CD4-positive, alpha-beta T cell treated with Interleukin-17A for 4 hours (primary cell): ENCODE measurements around the gene CHAF1B.
A peak's percentile ranks its signal among the peaks of the same experiment; 100 is the strongest.
"Not testable (repeated sequence)": the region's sequence is repeated elsewhere in the genome, so short reads cannot be mapped to it uniquely, and the experiment has no call there.

ENCODE experiments used
- DNase-seq: peaks from one replicate; pipeline ENCODE4 v3.0.0-alpha.2; 2020; ENCODE audit warnings: mixed read lengths

The CHAF1B gene

DNA sequence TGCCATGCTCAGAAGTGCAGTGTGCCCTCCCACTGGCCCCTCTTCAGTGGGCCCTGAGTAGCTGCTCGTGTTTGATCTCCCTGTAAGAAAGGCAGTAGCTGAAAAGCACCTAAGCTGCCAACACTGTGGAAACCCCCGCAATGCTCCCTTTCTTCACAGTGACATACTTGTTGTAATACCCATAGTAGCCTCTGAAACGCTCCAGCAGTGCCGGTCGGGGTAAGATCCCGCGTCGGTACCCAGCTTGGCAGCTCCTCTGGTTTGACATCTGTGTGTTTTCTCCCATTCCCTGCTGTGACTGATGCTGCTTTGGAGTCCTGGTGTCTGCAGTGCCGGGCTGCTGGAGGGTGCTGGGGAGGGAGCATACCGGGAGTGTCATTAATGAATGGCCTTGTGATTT is 3.6 kb downstream of the CHAF1B start:
- DNase-seq: no peak

DNA sequence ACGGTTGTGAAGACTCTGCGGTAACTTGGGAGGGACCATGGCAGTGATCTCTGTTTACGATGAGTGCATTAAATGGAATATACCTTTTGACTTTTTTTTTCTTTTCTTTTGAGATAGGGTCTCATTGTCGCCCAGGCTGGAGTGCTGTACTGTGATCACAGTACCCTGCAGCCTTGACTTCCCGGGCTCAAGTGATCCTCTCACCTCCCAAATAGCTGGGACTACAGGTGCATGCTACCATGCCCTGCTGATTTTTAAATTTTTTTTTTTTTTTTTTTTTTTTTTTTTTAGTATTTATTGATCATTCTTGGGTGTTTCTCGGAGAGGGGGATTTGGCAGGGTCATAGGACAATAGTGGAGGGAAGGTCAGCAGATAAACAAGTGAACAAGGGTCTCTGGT is 6.5 kb downstream of the CHAF1B start:
- DNase-seq: not testable (repeated sequence)

DNA sequence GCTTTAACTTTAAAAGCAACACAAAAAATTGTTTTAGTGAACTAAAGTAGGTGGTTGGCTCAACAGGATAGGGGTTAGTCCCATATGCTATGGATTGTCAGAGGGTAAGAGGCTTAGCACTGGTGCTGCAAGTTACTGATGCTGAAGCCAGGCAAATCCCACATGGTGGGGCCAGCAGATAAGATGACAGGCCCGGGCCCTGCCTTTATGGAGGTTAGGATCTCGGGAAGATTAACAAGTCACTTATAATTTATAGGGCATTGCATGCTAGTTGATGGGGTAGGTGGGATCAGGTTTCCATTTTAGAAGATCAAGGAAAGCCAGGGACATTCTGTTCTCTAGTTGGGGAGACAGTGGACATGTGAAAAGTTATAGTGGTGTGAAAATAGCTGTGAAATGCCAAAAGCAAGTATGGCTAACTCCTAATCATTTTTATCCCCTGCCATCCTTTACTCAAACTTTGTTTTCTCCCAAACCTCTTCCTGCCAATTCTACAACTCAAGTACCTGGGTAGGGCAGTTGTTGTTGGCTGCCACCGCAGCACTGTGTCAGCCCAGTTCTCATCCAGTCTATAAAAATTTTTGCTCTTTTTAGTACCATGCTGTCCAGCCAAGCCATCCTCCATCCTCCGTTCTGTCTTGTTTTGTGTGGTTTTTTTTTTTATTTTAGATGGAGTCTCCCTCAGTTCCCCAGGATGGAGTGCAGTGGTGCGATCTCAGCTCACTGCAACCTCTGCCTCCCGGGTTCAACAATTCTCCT is 10.3 kb downstream of the CHAF1B start:
- DNase-seq: no peak

DNA sequence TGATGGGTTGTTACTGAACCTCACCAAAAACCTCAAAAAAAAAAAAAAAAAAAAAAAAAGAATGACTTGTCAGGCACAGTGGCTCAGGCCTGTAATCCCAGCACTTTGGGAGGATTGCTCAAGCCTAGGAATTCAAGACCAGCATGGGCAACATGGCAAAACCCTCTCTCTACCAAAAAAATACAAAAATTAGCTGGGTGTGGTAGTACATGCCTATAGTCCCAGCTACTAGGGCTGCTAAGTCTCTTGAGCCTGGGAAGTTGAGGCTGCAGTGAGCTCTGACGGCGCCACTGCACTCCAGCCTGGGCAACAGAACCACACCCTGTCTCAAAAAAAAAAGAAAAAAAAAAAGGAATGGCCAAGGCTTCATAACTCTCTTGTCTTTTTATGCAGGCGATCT is 11.1 kb downstream of the CHAF1B start:
- DNase-seq: no peak

DNA sequence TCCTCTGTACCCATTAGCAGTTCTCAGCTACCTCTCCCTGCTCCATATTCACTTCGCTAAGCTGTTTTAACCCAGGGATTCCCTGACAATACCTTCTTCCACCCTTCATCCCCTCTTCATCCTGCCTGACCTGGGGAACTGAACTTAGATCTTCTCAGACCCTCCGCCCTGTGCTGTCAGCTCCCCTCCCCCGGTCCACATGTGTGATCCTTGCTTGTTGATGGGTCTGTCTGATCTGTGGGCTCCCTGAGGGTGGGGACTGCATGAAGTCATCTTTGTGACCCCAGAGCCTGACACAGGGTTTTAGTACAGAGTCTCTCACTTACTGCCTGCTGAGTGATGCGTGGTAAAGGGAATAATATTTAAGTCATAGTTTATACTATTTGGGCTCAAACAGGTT is 11.8 kb downstream of the CHAF1B start:
- no peak for DNase-seq

DNA sequence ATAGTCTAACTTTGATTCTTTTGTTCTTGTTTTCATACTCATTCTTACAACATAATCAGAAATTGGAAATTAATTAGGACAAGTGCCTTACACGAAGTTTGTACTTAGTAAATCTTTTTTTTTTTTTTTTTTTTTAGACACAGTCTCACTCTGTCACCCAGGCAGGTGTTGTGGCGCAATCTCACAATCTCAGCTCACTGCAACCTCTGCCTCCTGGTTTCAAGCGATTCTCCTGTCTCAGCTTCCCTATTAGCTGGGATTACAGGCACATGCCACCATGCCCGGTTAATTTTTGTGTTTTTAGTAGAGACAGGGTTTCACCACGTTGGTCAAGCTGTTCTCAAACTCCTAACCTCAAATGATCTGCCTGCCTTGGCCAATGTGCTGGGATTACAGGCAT is 12.4 kb downstream of the CHAF1B start:
- no peak for DNase-seq

DNA sequence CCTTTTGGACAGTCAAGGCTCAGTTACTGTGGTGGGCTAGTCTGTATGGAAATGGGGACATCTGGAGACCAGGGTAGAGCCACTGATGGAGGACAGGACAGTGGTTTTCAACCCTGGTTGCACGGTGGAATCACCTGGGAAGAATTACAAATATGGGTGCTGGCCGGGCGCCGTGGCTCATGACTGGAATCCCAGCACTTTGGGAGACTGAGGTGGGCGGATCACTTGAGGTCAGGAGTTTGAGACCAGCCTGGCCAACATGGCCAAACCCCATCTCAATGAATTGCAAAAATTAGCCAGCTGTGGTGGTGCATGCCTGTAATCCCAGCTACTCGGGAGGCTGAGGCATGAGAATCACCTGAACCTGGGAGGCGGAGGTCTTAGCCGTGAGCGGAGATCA is 14.5 kb downstream of the CHAF1B start:
- DNase-seq: not testable (repeated sequence)

DNA sequence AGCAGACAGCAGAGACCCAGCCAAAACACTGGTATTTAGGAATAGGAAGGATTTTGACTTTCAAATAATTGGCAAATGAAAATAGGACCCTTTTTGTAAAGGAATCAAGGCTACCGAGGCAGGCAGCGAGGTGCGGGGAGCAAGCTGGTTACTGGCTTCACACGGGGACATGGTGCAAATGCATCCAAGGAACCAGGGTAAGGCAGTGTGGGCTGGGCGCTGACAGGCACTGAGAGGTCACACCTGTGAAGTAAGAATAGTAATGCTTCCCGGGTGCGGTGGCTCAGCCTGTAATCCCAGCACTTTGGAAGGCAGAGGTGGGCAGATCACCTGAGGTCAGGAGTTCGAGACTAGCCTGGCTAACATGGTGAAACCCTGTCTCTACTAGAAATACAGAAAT is 15.5 kb downstream of the CHAF1B start:
- DNase-seq: no peak

DNA sequence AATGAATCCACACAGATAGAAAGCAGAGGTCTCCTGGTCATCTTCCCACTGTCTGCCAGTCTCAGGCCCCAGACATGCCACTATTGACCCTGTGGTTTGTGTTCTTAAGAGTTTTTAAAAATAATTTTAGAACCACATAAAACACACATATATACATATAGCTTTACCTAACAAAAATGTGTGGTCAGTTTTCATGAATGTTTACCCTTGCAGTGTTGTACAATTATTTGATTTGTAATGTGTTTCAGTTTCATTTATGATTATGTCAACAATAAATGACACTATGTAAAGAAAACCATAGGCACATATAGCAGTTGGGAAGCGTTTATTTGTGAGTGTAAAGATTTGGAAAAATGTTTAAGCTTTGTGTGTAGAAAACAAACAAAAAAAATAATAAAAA is 17.1 kb downstream of the CHAF1B start:
- no peak for DNase-seq

DNA sequence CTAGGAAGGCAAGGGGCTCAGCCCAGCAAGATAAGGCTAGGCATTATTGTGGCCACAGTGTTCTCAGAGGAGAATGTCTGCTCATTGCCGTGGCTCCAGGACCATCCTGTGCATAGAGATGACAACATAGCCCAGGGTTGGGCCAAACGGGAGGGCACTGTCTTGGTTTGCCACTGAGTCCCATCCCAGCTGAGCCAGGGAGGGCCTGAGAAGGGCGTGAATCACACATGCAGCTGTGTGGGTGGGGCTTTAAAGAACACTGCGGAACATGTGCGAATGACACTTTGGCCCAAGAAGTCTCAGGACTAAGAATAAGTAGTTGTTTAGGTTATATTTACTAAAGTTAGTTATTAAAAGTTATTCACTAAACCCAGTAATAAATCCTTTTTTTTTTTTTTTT is 18.5 kb downstream of the CHAF1B start:
- DNase-seq: no peak

DNA sequence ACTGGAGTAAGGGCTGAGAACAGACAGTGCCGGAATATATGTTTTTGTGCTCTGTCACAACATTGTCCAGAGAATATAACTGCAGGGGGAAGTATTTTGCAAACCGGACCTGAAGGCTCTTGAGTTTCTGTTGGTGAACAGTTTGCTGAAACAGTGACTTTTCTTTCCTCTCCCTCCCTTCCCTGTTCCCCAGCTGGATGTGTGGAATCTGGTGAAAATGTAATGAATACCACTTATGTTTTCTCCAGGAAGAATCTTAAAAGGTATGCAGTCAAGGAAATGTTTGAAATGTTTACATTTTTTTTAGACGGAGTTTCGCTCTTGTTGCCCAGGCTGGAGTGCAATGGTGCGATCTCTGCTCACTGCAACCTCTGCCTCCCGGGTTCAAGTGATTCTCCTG is 23.4 kb downstream of the CHAF1B start:
- DNase-seq: no peak

DNA sequence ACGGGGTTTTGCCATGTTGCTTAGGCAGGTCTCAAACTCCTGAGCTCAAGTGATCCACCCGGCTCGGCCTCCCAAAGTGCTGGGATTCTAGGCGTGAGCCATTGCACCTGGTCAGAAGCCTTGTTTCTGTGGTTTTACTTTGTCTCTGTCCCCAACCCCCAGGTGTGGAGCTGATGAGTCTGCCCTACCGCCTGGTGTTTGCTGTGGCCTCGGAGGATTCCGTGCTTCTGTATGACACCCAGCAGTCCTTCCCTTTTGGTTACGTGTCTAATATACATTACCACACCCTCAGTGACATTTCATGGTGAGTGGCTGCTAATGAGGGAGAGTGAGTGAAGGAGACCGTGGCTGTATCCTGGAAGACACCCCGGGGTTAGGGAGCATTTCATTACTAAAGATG is 26.1 kb downstream of the CHAF1B start:
- DNase-seq: no peak

DNA sequence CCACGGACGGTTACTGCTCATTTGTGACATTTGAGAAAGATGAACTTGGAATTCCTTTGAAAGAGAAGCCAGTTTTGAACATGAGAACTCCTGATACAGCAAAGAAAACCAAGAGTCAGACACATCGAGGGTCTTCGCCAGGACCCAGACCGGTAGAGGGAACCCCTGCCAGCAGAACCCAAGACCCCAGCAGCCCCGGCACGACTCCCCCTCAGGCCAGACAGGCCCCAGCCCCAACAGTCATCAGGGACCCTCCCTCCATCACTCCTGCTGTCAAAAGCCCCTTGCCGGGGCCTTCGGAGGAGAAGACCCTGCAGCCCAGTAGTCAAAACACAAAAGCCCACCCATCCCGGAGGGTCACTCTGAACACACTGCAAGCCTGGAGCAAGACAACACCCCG is 27.7 kb downstream of the CHAF1B start:
- DNase-seq: no peak

DNA sequence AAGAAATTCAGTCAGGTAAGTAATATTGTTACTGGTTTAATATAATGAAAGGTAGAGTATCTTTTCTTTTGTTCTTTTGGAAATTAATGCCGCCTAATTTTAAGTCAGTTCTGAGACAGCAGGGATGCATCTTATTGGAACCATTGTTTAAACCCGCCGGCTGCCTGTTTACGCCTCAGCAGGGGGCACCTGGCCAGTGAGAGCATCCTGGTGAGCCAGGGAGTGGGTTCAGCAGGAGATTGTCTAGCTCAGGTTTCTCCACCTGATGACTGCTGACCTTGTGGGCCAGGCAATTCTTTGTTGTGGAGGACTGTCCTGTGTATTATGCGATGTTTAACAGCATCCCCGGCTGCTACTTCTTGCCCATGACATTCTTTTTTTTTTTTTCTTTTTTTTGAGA is 30.2 kb downstream of the CHAF1B start:
- DNase-seq: no peak

DNA sequence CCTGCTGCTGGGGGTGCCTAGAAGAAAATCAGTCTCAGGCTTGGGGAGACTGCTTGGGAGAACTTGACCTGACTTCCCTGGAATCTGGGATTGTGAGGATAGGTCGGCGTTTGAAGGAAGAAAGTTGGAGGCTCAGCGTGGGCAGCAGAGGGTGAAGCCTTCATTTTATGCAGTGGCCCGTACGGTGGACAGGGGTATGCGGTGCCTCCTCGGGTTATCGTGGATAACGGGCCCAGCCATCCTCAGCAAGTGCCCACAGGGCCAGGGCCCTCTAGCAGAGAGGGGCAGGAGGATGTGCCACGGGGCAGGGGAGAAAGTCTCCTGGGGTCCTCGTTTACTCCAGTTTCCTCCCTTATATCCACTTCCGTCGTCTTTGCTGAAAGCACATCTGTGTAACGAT is 34.0 kb downstream of the CHAF1B start:
- DNase-seq: no peak

DNA sequence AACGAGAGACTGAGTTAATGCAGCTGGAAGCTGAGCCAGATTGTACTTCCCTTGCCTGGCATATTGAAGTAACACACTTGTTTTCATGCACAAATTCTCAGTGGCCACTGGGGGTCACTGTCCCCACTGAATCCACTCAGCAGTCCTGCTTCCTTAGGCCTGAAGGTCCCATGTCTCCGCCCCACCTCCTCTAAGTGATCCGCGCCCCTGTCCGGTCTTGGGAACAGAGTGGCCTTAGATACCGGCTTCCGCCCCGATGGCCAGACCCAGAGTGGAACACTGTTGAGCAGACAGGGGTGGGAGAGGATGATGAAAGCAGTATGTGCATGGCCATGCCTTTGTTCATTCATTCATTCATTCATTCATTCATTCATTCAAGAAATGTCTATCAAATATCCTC is 34.8 kb downstream of the CHAF1B start:
- peak; percentile 61 for DNase-seq

DNA sequence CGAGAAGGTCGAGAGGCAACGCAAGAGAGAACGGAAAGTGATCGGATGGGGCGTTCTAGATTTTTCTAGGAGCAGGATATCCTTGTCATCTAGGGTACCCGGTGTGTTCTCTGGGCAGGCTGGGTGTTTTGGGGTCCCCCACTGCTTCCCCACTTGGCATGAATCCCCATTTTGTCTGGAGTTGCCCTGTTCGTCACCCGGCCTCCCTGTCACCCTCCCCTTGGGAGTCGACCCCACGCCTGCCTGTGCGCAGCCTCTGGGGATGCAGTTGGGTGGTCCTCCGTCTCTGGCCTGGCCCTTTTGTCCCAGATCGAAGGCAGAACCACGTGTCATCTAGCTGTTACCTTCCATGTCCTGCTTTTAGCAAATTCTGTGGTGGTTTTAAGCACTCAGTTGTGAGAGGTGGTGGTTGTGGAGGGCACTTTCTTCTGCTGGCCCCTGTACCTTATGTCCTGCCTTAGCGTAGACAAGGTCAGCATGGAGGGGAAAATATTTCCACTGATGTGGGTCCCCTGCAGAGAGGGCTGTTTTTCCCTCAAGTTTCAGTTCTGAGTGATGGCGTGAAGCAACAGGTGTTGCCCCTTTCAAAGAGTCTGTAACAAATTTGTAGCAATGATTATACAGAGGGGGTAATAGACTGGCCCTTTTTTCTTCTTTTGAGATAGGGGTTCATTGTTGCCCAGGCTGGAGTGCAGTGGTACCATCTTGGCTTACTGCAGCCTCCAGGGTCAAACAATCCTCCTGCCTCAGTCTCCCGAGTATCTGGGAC is 35.6 kb downstream of the CHAF1B start:
- DNase-seq: no peak

DNA sequence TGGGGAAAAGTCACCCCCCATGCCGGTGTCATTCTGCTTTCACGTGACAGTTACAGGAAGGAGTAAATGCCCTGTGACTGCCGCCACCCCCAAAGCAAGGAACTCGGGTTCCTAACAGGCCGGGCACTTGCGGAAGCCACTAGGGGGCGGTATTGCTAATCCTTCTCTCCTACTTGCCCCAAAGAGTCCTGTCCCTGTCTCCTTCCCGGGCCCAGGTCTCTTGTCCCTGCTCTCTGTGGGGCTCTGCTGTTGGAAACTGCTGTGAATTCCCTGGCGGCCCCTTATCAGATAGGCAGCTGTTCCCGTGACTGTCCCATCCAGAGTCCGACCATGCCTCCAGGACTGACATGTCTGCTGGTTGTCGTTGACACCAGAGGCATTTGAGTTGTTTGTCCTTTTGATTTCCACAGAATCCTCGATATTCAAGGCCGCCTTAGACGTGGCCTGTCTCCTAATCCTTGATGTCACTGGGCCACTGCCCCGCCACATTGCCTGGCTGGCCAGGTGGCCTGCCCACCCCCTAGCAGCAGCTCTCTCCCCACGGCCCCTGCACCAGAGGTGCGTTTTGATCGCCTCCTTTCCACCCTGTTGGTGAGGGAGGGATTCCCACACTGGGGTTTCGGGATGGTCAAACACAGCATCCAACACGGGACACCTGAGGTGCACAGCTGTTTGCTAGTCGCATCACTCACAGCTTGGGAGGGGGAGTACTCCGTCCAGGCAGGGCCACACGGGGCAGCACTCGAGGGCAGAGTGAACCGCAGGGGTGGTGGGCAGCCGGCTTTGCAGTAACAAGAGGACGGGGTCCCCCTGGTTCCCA is 37.3 kb downstream of the CHAF1B start:
- peak; percentile 57 for DNase-seq

DNA sequence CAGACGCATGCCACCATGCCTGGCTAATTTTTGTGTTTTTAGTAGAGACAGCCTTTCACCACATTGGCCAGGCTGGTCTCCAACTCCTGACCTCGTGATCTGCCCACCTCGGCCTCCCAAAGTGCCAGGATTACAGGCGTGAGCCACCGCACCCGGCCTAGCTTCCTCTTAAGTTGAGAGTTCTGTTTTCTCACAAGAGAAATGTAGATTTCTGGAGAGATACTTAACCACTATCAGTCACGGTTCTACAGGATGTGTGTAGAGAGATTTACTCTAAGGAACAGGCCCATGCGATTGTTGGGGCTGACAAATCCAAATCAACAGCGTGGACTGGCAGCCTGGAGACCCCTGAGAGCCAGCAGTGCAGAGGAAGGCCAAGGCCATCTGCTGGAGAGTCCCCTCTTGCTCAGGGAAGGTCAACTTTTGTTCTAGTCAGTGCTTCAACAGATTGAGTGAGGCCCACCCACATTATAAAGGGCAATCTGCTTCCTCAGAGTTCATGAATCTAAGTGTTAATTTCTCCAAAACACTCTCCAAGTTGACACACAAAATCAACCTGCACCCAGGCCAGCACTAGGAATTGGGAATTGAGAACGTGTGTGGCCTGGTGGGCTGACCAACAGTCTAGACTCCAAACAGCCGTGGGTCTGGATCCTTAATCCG is 38.7 kb downstream of the CHAF1B start:
- DNase-seq: no peak

DNA sequence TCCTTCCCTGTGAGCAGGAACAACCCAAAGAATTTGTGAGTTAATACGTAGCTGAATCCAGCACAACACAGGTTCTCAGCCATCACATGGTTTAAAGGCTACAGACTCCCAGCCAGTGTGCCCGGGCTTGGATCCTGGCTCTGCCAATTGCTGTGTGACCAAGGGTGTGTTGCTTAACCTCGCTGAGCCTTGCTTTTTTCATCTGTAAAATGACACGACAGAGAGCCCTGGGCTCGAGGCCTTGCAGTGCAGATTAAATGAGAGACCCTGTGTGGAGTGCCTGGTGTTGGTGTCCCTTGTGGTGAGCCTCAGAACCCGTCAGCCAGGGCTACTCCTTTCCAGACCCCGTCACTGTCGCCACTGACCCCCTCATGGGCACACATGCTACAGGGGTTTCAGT is 39.4 kb downstream of the CHAF1B start:
- no peak for DNase-seq

DNA sequence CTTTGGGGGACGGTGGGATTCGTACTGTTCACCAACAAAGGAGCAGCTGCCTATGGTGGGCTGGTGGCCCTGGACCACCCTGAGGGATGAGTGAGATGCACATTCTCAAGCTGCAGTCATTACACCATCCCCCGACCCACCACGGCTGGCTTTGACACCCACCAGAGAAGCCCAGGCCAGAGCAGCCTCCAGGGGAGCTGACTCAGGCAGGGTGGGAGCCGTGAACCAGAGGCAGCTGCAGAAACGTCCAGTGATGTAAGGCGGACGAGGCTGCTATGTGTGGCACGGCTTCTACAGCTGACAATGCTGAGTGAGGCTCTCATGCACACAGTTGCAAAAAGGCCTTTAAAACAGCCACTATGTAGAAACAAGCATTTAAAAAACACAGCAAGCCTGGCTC is 40.1 kb downstream of the CHAF1B start:
- DNase-seq: no peak

DNA sequence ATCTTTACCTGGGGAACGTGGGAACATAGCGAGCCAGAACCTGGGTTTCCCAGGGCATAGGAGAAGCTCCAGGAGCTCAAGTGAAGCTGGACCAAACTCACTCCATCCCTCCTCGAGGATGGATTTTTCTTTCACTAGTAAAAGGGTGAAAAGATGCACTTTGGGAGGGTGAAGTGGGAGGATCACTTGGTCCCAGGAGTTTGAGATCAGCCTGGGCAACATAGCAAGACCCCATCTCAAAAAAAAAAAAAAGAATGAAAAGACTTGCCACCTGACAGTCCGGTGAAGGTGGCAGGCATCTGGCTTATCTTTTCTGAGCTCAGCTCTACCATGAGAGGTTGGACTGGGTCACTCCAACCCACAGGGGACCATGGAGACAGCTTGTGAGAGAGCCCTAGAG is 42.3 kb downstream of the CHAF1B start:
- DNase-seq: no peak

DNA sequence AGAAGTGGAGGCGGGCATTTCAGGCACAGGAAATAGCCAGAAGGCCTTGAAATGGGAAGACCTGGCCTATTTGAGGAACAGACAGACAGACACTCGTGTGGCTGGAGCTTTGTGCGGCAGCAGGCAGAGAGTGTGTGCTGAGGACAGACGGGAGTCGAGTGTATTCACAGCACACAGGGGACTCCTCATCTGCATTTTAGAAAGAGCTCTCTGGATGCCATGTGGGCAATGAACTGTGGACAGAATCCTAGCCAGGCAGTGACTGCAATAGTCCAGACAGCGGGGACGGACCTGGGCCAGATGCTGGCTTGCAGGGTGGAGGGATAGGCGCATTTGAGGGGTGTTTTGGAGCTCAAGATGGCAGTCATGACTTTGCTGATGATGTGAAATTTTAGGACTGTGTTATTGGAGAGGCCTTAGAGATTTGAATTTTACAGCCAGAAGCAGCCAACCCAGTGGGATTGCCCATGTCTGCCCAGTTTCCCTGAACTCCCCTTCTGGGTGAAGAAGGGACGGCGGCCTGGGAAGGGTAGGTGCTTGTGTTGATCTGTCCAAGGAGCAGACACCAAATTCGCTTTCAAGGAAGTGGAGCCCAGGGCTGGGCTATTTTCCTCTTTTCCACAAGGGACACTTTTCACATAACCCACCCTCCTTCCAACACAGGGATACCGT is 43.7 kb downstream of the CHAF1B start:
- DNase-seq: no peak
